Keratinocyte (primary cell): Measurements from ENCODE around the gene SNAP25.

Source experiments
- CTCF ChIP-seq, 3 experiments: IDR thresholded peaks in 1 of 3; conservative IDR thresholded peaks in 1 of 3; optimal IDR thresholded peaks in 1 of 3; 2 replicates in 2 of 3; 3 replicates in 1 of 3; pipeline versions ENCODE3 to v1.5.1; 2011; ENCODE audit warnings: low read length in 3 of 3, mild to moderate bottlenecking in 3 of 3, moderate library complexity in 2 of 3, control low read depth in 1 of 3, inconsistent platforms in 1 of 3; ENCODE audit not compliant: insufficient read depth in 2 of 3; ENCODE audit errors: extremely low read depth in 1 of 3
- EZH2 ChIP-seq: IDR thresholded peaks from one replicate; pipeline ENCODE4 v1.6.1; 2012; ENCODE audit warnings: inconsistent platforms, mild to moderate bottlenecking, low read length, moderate library complexity

GRCh38 chr20:10303852-10304251 lies 85.2 kb downstream of the SNAP25 start:
- TF ChIP-seq CTCF (optimal IDR thresholded peaks at IDR 0.05 in 1 of 3, IDR thresholded peaks at IDR 0.05 in 1 of 3, conservative IDR thresholded peaks at IDR 0.05 in 1 of 3; ENCODE audit: extremely low read depth in 1 of 3, insufficient read depth in 2 of 3, low read length in 3 of 3) (no peak), EZH2 (no peak)
